ENCODE results near the gene APOBR. TPM values are rescaled to one million over a fixed set of nuclear protein-coding genes. Genes with fewer than 3 reads are reported as not detected.
A peak's percentile ranks its signal among the peaks of the same experiment; 100 is the strongest.
"Not testable (repeated sequence)": the region's sequence is repeated elsewhere in the genome, so short reads cannot be mapped to it uniquely, and the experiment has no call there.

The APOBR gene, protein sequence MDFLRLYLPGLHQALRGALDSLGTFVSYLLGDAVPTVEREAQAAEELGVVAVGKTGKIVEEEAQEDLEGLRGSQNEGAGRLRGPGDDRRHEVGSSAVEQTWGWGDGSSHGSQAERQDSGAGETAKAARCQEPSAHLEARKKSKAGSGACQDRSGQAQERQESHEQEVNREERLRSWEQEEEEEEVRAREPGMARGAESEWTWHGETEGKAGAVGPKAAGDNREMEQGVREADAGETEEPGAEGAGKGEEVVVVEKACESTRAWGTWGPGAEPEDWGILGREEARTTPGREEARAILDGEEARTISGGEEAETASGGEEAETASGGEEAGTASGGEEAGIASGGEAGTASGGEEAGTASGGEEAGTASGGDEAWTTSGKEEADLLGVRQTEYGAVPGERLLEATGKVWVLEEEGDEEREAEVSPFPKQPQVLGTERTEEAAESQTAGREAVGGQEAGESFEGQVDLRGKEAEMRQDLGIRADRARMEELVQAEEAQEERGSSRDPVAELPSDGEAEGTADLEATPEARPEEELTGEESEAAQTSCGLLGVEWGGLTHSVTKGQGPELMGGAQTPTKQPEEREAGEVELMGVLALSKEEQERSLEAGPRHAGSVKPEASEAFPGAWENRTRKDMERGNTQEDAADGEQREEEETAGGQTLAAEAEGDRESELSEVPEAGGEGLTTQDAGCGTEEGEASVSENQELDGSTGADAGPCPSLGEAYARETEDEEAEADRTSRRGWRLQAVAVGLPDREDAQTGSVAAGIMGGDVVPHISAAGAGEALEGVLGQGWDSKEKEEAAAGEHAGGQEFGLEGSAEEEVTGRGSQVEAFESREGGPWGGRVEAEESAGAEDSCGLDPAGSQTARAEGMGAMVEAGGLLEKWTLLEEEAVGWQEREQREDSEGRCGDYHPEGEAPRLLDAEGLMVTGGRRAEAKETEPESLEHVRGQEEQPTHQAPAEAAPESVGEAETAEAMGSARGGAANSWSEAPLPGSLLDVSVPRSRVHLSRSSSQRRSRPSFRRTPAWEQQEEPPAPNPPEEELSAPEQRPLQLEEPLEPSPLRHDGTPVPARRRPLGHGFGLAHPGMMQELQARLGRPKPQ
- total RNA-seq, result 0.58 TPM

DNA sequence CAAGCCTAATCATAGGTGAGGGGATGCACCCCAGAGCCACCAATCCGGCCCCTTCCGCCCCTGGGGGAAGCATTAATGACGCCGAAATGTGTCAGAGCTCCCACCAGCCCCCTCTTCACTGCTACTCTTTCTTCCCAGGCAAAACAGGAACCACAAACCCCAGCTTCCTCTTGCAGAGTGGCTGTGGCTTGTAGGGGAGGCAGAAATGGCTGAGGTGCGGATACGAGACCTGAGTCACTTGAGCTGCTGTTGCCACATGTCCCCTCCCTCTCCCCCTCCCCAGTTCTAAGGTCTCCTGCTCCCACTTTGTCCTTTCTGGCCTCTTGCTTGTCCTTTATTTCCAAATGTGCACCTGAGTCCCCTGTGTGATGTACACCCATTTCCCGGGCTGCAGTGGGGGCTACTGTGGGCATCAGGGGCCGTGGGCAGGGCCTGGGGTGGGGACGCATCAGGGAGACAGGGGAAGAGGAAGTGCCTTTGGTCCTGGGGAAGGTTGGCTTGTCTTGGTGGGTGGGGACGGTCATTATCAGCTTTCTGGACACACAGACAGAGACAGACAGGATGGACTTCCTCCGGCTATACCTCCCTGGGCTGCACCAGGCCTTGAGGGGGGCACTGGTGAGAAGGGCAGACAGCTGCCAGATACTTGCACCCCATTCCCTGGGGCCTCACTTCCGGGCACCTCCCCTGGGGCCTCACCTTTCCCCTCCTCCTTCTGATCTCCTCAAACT is at the start of gene APOBR:
TSS of gene APOBR (plus strand) at position 523 of the 731 bp plus-strand sequence. CDS start at position 562, 39 bp downstream.
- ATAC-seq, result no peak
- DNase-seq (ENCODE audit: low spot score), result no peak

DNA sequence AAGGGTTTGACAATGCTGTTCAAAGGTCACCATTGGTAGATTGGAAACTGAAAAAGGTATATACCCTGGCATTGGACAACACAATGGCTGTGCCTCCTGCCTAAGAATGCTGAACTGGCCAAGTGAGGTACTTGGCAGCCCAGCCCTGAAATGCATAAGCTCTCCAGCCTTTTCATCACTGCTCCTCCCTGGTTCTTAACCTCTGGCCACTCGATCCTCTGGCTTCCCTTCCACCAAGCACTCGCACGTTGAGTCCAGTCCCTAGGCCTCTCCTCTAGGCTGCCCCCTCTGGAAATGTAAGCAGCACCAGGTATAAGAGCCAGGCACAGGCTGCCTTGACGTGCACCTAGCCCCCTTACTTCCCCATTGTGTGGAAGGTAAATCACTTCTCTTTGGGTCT is 48.1 kb upstream of the APOBR start:
- not testable (repeated sequence) for DNase-seq (ENCODE audit: low spot score); ATAC-seq

DNA sequence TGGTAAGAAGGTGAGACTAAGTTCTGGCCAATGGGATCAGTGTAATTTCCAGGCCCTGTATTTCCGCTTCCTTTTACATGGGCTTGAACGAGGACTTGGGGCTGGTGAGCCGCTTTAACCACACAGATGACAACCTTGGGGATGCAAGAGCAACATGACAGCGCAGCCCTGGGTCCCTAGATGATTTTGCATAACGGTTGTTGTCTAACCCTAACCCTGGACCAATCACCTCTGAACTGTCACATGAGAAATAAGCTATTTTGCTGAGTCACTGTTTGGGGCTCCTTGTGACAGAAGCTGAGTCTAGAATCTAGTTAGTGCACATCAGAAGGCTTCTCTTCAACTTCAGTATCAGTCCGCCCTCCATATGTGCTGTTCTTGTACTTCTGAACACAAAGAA is 47.4 kb upstream of the APOBR start:
- ATAC-seq; DNase-seq (ENCODE audit: low spot score): not testable (repeated sequence)

DNA sequence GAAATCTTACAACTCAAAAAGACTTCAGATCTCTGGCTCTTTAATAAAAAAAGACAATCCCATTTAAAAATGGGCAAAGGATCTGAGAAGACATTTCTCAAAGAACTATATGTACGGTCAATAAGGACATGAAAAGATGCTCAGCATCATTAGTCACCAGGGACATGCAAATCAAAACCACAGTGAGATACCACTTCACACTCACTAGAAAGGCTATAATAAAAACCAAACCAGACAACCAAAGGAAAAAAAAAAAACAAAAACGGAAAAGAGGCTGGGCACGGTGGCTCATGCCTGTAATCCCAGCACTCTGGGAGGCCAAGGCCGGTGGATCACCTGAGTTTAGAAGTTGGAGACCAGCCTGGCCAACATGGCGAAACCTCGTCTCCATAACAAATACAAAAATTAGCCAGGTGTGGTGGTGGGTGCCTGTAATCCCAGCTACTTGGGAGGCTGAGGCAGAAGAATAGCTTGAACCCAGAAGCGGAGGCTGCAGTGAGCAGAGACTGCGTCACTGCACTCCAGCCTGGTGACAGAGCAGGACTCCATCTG is 20.7 kb upstream of the APOBR start:
- ATAC-seq (no peak), DNase-seq (ENCODE audit: low spot score) (peak; percentile 10)

DNA sequence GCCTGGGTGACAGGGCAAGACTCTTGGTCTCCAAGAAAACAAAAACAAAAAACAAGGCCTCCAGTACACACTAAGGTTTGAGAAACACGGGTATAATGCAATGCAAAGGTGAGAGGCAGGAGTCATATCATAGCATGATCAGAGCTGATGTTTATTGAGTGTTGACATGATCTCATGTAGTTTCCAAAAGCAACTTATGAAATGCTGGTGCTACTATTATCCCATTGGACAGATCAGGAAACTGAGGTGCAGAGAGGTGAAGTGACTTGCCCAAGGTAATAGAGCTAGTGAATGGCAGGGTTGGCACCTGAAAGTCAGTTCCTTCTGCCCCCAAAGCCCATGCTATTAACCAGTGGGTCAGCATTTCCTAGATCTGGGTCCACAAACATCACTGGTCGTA is 19.2 kb upstream of the APOBR start:
- DNase-seq (ENCODE audit: low spot score), result no peak
- no peak for ATAC-seq

DNA sequence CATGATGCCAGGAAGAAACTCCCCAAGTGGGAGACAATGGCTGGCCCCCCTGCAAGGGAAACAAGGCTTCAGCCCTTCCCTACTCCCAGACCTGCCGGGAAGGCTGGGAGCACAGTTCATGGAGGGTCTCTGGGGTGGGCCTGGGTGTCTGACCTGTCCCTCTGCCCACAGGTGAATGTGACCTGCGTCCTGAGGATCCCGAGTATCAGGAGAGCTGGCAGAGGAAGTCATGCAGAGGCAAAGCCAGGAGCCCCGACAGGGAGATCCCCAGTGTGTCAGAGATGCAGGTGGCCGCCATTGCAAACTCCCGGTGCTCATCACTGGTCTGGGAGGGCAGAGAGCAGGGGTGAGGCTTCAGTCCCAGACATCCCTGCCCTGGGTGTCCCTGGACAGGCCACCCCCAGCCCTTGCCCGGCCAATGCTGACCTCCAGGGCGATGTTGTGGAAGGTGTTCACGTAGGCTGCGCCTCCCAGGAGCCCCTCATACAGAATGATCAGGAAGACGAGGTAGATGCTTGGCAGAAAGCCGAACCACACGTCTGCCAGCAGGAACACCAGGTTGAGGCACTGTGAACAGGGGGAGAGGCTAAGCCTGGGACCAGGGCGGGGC is 17.0 kb upstream of the APOBR start:
- ATAC-seq (no peak), DNase-seq (ENCODE audit: low spot score) (no peak)

DNA sequence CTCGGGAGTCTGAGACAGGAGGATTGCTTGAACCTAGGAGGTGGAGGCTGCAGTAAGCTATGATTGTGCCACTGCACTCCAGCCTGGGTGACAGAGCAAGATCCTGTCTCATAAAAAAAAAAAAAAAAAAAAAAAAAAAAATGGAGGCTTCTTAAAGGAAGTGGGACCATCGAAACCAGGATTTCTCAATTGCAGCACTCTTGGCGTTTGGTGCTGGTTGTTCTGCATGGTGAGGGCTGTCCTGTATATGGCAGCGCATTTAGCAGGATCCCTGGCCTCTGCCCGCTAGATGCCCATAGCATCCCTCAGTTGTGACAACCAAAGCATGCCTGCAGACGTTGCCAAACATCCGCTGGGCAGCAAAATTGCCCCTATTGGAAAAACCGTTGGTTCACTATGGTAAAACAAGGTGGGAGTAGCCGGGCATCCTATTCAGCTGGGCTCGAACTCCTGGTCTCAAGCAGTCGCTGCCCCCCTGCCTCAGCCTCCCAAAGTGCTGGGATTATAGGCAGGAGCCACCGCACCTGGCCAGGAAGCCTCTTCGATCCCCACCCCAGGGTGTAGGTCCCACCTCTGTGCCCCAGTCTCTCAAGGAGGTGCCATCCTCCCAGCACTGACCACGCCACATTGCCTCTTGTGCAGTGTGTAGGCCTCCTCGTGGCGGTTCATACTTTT is 15.8 kb upstream of the APOBR start:
- DNase-seq (ENCODE audit: low spot score) (no peak), ATAC-seq (no peak)

DNA sequence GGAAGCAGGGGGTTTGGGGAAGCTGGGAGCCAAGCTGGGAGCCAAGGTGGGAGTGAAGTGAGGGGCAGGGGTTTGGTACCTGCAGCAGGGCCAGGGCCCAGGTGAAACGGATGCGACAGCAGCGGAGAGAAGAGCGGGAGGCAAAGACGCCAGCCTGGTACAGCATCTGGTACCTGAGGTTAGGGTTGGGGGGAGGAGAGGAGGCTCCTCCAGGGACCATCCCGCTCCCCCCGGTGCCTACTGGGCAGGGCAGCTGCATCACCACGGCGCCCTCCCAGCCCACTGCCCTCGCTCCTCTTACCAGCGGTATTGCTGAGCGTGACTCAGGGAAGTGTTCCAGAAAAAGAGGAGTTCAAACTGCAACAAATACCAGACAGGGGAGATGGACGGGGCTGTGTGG is 12.4 kb upstream of the APOBR start:
- ATAC-seq (no peak), DNase-seq (ENCODE audit: low spot score) (no peak)

DNA sequence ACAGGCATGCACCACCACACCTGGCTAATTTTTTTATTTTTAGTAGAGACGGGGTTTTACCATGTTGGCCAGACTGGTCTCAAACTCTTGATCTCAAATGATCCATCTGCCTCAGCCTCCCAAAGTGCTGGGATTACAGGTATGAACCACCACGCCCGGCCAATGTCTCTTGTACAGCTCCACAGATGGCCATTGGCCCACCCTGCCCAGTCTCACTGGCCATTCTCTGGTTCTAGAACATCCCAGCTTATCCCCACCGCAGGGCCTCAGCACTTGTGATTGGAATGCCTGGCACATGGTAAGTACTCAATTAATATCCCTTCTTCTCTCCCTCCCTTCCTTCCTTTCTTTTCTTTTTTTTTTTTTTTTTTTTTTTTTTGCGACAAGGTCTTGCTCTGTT is 11.1 kb upstream of the APOBR start:
- not testable (repeated sequence) for DNase-seq (ENCODE audit: low spot score)

DNA sequence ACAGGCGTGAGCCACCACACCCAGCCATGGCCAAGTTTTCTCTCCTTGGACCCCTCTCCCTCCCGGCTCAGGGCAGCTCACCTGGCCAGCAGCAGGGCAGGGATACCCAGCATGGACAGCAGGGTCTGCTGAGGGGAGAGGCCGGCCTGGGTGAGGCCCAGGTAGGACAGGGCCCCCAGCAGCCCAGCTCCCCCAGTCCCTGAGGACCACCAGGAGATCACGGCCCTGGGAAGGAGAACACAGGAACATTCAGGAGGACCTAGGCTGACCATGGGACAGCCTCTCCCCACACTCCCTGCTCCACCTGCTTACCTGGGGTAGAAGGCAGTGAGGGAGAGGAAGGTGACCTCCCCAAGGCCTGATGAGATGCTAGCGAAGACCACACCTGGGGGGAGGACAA is 8.2 kb upstream of the APOBR start:
- DNase-seq (ENCODE audit: low spot score) (no peak), ATAC-seq (no peak)

More for the DNA sequence above, 11.1 kb upstream of the APOBR start:
- not testable (repeated sequence) for ATAC-seq

DNA sequence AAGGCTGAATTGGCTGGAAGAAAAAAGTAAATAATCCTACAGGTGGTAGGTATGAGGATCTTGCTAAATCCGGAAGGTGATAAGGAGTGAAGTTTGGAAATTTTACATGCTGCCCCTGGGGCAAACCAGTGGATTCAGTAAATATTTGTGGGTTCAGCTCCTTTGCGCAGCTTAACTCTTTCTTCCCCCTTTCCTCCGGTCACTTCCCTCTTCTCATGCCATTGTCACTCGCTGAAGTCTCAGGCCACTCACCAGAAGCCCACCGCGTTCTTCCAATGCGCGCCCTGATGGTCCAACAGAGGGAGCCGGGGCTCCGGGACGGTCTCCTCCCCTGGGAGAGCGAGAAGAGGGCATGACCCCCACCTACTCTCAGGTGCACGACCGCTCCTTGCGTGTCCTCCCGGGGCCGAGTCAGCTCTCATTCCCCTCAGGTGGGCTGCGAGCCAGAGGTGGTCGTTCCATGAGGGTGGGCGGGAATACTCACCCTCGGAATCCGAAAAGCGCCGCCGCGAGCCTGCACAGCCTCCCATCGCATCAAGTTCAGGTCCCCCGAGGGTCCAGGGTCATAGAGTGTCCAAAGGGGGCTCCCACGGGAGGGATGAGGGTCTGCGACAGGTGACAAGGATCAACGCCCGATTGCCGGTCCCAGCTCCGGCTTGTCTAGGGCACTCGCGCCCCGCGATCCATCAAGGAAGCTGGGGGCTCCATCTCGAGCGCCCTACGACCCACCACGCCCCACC is 3.0 kb upstream of the APOBR start:
- DNase-seq (ENCODE audit: low spot score) (no peak), ATAC-seq (peak; percentile 44)

DNA sequence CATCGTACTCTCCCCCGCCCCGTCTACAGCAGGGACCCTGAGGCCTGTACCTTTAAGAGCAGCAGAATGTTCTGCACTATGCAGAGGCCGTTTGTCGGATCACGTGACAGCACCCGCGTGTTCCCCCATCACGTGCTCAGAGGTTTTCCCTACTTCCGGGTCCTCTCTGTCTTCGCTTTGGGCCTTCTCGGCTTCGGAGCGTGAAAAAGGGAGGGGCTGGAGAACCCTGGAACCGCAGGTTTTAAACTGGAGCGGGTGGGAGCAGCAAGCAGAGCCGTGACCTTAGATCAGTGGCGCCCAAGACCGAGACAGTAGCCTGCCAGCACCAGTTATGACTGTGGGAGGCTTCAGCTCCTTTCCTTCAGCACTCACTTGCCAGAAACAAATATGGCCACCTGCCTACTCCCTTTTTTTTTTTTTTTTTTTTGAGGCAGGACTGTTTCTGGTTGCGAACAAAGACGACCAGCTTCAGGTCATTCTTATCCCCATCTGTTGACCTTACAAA is 2.4 kb upstream of the APOBR start, which contains the start of gene CLN3:
TSS of gene CLN3 (minus strand) at position 105 of the 505 bp plus-strand sequence. CDS start 315 bp downstream, outside the sequence.
- DNase-seq (ENCODE audit: low spot score) (peak; percentile 94), ATAC-seq (peak; percentile 90)

DNA sequence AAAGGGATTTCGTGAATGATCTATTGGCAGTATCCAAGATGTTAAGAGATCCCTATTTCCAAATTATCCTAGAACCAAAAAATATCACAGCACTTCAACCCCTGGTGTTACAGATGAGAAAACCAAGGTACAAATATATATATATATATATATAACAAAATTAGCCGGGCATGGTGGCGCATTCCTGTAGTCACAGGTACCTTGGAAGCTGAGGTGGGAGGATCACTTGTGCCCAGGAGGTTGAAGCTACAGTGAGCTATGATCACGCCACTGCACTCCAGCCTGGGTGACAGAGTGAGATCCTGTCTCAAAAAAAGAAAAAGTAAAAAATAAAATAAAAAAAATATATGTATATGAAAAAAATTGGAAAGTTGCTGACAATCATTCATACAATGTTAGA is 1.9 kb upstream of the APOBR start:
- DNase-seq (ENCODE audit: low spot score), result no peak
- ATAC-seq, result no peak

DNA sequence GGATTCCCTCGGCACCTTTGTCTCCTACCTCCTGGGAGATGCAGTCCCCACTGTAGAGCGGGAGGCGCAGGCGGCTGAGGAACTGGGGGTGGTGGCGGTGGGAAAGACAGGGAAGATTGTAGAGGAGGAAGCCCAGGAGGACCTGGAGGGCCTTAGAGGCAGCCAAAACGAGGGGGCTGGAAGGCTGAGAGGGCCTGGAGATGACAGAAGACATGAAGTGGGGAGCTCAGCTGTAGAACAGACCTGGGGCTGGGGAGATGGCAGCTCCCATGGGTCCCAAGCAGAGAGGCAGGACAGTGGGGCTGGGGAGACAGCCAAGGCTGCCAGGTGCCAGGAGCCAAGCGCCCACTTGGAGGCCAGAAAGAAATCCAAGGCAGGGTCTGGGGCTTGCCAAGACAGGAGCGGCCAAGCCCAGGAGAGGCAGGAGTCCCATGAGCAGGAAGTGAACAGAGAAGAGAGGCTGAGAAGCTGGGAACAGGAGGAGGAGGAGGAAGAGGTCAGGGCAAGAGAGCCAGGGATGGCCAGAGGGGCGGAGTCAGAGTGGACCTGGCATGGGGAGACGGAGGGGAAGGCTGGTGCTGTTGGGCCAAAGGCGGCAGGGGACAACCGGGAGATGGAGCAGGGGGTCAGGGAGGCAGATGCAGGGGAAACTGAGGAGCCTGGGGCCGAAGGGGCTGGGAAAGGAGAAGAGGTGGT is 803 bp downstream of the APOBR start:
- ATAC-seq (no peak), DNase-seq (ENCODE audit: low spot score) (no peak)

DNA sequence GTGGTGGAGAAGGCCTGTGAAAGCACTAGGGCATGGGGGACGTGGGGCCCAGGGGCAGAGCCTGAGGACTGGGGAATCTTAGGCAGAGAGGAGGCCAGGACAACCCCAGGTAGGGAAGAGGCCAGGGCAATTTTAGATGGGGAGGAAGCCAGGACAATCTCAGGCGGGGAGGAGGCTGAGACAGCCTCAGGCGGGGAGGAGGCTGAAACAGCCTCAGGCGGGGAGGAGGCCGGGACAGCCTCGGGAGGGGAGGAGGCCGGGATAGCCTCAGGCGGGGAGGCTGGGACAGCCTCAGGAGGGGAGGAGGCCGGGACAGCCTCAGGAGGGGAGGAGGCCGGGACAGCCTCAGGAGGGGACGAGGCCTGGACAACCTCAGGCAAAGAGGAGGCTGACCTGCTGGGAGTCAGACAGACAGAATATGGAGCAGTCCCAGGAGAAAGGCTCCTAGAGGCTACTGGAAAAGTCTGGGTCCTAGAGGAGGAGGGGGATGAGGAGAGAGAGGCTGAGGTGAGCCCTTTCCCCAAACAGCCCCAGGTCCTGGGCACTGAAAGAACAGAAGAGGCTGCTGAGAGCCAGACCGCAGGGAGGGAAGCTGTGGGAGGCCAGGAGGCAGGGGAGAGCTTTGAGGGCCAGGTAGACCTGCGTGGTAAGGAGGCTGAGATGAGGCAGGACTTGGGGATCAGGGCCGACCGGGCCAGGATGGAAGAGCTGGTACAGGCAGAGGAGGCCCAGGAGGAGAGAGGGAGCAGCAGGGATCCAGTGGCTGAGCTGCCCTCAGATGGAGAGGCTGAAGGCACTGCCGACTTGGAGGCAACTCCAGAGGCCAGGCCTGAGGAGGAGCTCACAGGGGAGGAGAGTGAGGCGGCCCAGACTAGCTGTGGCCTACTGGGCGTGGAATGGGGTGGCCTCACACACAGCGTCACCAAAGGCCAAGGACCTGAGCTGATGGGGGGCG is 1.6 kb downstream of the APOBR start:
- no peak for DNase-seq (ENCODE audit: low spot score)
- no peak for ATAC-seq

DNA sequence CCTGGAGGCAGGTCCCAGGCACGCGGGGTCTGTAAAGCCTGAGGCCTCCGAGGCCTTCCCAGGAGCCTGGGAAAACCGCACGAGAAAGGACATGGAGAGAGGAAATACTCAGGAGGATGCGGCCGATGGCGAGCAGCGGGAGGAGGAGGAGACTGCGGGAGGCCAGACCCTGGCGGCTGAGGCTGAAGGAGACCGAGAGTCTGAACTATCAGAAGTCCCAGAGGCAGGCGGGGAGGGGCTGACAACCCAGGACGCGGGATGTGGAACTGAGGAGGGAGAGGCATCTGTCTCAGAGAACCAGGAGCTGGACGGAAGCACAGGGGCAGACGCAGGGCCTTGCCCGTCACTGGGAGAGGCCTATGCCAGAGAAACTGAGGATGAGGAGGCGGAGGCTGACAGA is 2.4 kb downstream of the APOBR start:
- ATAC-seq (no peak), DNase-seq (ENCODE audit: low spot score) (no peak)

DNA sequence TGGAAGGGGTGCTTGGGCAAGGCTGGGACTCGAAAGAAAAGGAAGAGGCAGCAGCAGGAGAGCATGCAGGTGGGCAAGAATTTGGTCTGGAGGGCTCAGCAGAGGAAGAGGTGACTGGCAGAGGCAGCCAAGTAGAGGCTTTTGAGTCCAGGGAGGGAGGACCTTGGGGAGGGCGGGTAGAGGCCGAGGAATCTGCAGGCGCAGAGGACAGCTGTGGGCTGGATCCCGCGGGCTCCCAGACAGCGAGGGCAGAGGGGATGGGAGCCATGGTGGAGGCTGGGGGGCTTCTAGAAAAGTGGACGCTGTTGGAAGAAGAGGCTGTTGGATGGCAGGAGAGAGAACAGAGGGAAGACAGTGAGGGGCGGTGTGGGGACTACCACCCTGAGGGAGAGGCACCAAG is 2.9 kb downstream of the APOBR start:
- ATAC-seq (no peak), DNase-seq (ENCODE audit: low spot score) (no peak)
